GM12801 (cell line): ENCODE results near the gene OTOG.

Source experiments
- CTCF ChIP-seq: IDR thresholded peaks from one replicate; pipeline ENCODE4 v1.5.1; 2011; ENCODE audit warnings: control low read depth; ENCODE audit not compliant: insufficient read length; ENCODE audit errors: extremely low read depth

The OTOG gene

GRCh38 chr11:17505146-17505545 is 41.9 kb upstream of the OTOG start:
- TF ChIP-seq CTCF, result no peak

GRCh38 chr11:17506314-17506713 is 40.7 kb upstream of the OTOG start:
- TF ChIP-seq CTCF, result no peak

GRCh38 chr11:17506942-17507341 is 40.1 kb upstream of the OTOG start:
- no peak for TF ChIP-seq CTCF

GRCh38 chr11:17507773-17508172 is 39.3 kb upstream of the OTOG start:
- no peak for TF ChIP-seq CTCF

- no peak for TF ChIP-seq CTCF
Observed at GRCh38 chr11:17508306-17508705, 38.8 kb upstream of the OTOG start.

GRCh38 chr11:17508791-17509190 is 38.3 kb upstream of the OTOG start:
- TF ChIP-seq CTCF, result no peak

- TF ChIP-seq CTCF, result no peak
Observed at GRCh38 chr11:17510507-17511206, 36.4 kb upstream of the OTOG start.
